Coronary artery (tissue), 2 donors: Measurements from ENCODE around the gene GRK2.

ENCODE experiments used
- DNase-seq: peaks from one replicate; pipeline ENCODE4 v3.0.0-alpha.2; 2017; ENCODE audit warnings: low spot score
- H3K27ac ChIP-seq, 2 donors: fragments of 200-600 bp; sonication (generic); one replicate each; pipeline ENCODE4 v1.5.1; 2016 to 2019
- H3K4me3 ChIP-seq: fragments of 200-600 bp; sonication (generic); 2 replicates; pipeline ENCODE4 v1.5.1; 2016; ENCODE audit warnings: mild to moderate bottlenecking, moderate library complexity
- CTCF ChIP-seq: fragments of 200-600 bp; sonication (generic); IDR thresholded peaks from one replicate; pipeline ENCODE4 v1.5.1; 2019; ENCODE audit warnings: antibody characterized with exemption

GRK2 gene

GRCh38 chr11:67280788-67281551 is 14.7 kb downstream of the GRK2 start:
- Histone ChIP-seq H3K4me3 (no peak overlapping the region), H3K27ac (peak overlapping the region in 1 of 2 donors; percentile 88)
- DNase-seq = no peak
- no peak for TF ChIP-seq CTCF

- Histone ChIP-seq H3K27ac (peak overlapping the region in 1 of 2 donors; percentile 80), H3K4me3 (no peak overlapping the region)
- no peak for DNase-seq
- TF ChIP-seq CTCF = no peak
Measured at GRCh38 chr11:67281552-67282150, 15.4 kb downstream of the GRK2 start.

GRCh38 chr11:67282155-67282875 is 16.0 kb downstream of the GRK2 start:
- peak overlapping the region in 1 of 2 donors; percentile 80 for H3K27ac ChIP-seq
- TF ChIP-seq CTCF = no peak
- DNase-seq = no peak
- H3K4me3 ChIP-seq = no peak overlapping the region

GRCh38 chr11:67282876-67283371 is 16.7 kb downstream of the GRK2 start:
- peak overlapping the region; percentile 11 to 80 for H3K27ac ChIP-seq
- TF ChIP-seq CTCF = no peak
- no peak for DNase-seq
- no peak overlapping the region for H3K4me3 ChIP-seq

- H3K4me3 ChIP-seq = no peak overlapping the region
- no peak for DNase-seq
- TF ChIP-seq CTCF = no peak
- peak overlapping the region in 1 of 2 donors; percentile 80 for H3K27ac ChIP-seq
Measured at GRCh38 chr11:67283481-67283963, 17.2 kb downstream of the GRK2 start.

GRCh38 chr11:67284811-67285540 is 18.7 kb downstream of the GRK2 start:
- DNase-seq = no peak

More at GRCh38 chr11:67284811-67285540, 18.7 kb downstream of the GRK2 start:
- Histone ChIP-seq H3K27ac (peak overlapping the region in 1 of 2 donors; percentile 95), H3K4me3 (no peak overlapping the region)
- TF ChIP-seq CTCF = no peak
